ENCODE data around the gene ATXN1.

GRCh38 chr6:16768477-16768830 lies 7.2 kb upstream of the ATXN1 start:
- TF ChIP-seq CTCF (IDR thresholded peaks at IDR 0.05; ENCODE audit: insufficient read depth, low read length, poor library complexity, severe bottlenecking) (no peak), EZH2phosphoT487 (conservative IDR thresholded peaks at IDR 0.05; ENCODE audit: low read length) (no peak)
